OCI-LY3 (cell line): ENCODE results near the gene CHML.

Experiments
- H2AFZ ChIP-seq: fragments of 200-600, 300-600 bp; shearing (Covaris generic); 2 replicates; pipeline ENCODE4 v1.6.0; 2014; ENCODE audit warnings: antibody characterized with exemption, low read depth, low read length
- H3K27ac ChIP-seq: fragments of 200-600, 300-600 bp; sonication (generic); 2 replicates; pipeline ENCODE4 v1.5.1; 2014; ENCODE audit warnings: mild to moderate bottlenecking, low read length, moderate library complexity, mixed read lengths
- H3K27me3 ChIP-seq: fragments of 200-600, 300-600 bp; sonication (generic); 2 replicates; pipeline ENCODE4 v1.6.1; 2014; ENCODE audit warnings: low read depth, low read length, mixed read lengths
- H3K36me3 ChIP-seq: fragments of 200-600, 300-600 bp; sonication (generic); replicated peaks from 2 replicates; pipeline ENCODE3; 2014; ENCODE audit warnings: low read depth, low read length, mixed read lengths
- H3K4me1 ChIP-seq: fragments of 300-600, 200-600 bp; sonication (generic); 2 replicates; pipeline ENCODE4 v1.6.1; 2014; ENCODE audit warnings: low read length, mixed read lengths
- H3K4me2 ChIP-seq: fragments of 200-600, 300-600 bp; sonication (generic); 2 replicates; pipeline ENCODE4 v1.6.1; 2014; ENCODE audit warnings: low read length, mixed read lengths
- H3K4me3 ChIP-seq: fragments of 300-600, 200-600 bp; sonication (generic); 2 replicates; pipeline ENCODE4 v1.5.1; 2014; ENCODE audit warnings: antibody characterized with exemption, mild to moderate bottlenecking, low read length, moderate library complexity
- H3K79me2 ChIP-seq: fragments of 300-600, 200-600 bp; shearing (Covaris generic); 2 replicates; pipeline ENCODE4 v1.6.1; 2014; ENCODE audit warnings: mild to moderate bottlenecking, low read length, mixed read lengths
- H3K9ac ChIP-seq: fragments of 300-600, 200-600 bp; shearing (Covaris generic); 2 replicates; pipeline ENCODE4 v1.6.0; 2014; ENCODE audit warnings: mild to moderate bottlenecking, low read length, moderate library complexity
- H3K9me3 ChIP-seq: fragments of 200-600, 300-600 bp; shearing (Covaris generic); 2 replicates; pipeline ENCODE4 v1.6.1; 2014; ENCODE audit warnings: low read length, mixed read lengths; ENCODE audit not compliant: insufficient read depth
- H4K20me1 ChIP-seq: fragments of 200-600, 300-600 bp; sonication (generic); 2 replicates; pipeline ENCODE4 v1.6.1; 2016; ENCODE audit warnings: low read length, mixed read lengths; ENCODE audit not compliant: insufficient read depth
- CTCF ChIP-seq: fragments of 200-600, 300-600 bp; sonication (generic); IDR thresholded peaks from 2 replicates; pipeline ENCODE4 v1.5.1; 2014; ENCODE audit warnings: antibody characterized with exemption, low read length, low read depth
- EZH2phosphoT487 ChIP-seq: fragments of 200-600 bp; shearing (Covaris generic); IDR thresholded peaks from 2 replicates; pipeline ENCODE4 v1.6.1; 2018; ENCODE audit warnings: antibody characterized with exemption, mixed run types, low read depth

CHML gene

GRCh38 chr1:241631674-241632073 is 8.5 kb downstream of the CHML start:
- TF ChIP-seq EZH2phosphoT487 (no peak), CTCF (no peak)
- Histone ChIP-seq H2AFZ (no peak overlapping the region), H3K4me2 (no peak overlapping the region), H3K27ac (no peak overlapping the region), H3K4me3 (no peak overlapping the region), H3K79me2 (peaks cover 27% of the 10 kb centered on the region), H3K9me3 (no peaks in the 10 kb centered on the region), H3K36me3 (peaks cover 33% of the 10 kb centered on the region), H3K4me1 (peaks cover 29% of the 10 kb centered on the region), H3K27me3 (no peaks in the 10 kb centered on the region), H3K9ac (no peak overlapping the region), H4K20me1 (no peaks in the 10 kb centered on the region)

GRCh38 chr1:241630899-241631298 is 9.3 kb downstream of the CHML start:
- H3K4me2 ChIP-seq = no peak overlapping the region
- TF ChIP-seq CTCF (no peak), EZH2phosphoT487 (no peak)

DNA sequence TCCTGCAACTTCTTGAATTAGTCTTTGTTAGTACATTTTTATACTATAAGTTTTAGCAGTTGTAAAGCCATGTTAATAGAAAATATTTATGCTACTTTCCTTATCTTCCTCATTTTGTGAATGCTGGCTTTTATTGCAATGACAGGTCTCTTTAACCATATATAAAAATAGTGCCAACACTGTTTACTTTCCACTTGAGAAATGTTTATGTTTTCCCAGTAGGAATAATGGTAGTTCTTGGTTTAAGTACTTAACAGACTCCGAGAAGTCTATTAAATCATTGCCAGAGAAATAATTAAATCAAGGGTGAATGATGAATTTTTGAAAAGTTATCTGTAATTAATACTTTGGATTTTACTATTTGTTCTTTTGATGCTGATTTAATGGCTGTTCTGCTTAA is 9.7 kb downstream of the CHML start:
- Histone ChIP-seq H3K79me2 (peaks cover 20% of the 10 kb centered on the region), H3K27me3 (no peaks in the 10 kb centered on the region), H3K4me2 (no peak overlapping the region), H3K36me3 (peaks cover 32% of the 10 kb centered on the region), H3K27ac (no peak overlapping the region), H3K4me1 (peaks cover 17% of the 10 kb centered on the region), H3K4me3 (no peak overlapping the region), H4K20me1 (no peaks in the 10 kb centered on the region), H3K9ac (no peak overlapping the region), H3K9me3 (no peaks in the 10 kb centered on the region), H2AFZ (no peak overlapping the region)
- TF ChIP-seq CTCF = no peak
- TF ChIP-seq EZH2phosphoT487 = no peak

More at GRCh38 chr1:241630899-241631298, 9.3 kb downstream of the CHML start:
- H3K9me3 ChIP-seq = no peaks in the 10 kb centered on the region
- H3K9ac ChIP-seq = no peak overlapping the region
- H3K36me3 ChIP-seq = peaks cover 33% of the 10 kb centered on the region
- H4K20me1 ChIP-seq = no peaks in the 10 kb centered on the region
- no peak overlapping the region for H3K4me3 ChIP-seq
- H3K27ac ChIP-seq = no peak overlapping the region
- H3K27me3 ChIP-seq = no peaks in the 10 kb centered on the region
- peaks cover 21% of the 10 kb centered on the region for H3K4me1 ChIP-seq
- no peak overlapping the region for H2AFZ ChIP-seq
- H3K79me2 ChIP-seq = peaks cover 21% of the 10 kb centered on the region

DNA sequence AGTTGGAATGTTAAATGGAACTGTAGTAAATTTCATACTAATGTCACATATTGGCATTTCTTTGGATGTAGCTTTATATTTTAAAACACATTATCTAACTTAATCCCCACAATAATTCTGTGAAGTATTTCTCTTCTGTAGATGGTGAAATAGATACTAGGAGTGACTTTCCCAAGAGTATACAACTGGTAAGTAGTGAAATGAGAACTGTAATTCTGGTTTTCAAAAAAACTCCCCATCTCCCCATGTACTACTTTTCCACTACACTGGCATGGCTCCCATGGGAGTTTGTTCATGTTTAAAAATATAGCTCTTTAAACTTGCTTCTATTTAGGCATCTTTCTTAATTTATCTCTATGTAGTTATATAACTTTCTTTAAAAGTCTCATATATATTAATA is 10.2 kb downstream of the CHML start:
- H3K27me3 ChIP-seq = no peaks in the 10 kb centered on the region
- H3K4me1 ChIP-seq = peaks cover 12% of the 10 kb centered on the region
- no peak overlapping the region for H3K27ac ChIP-seq
- peaks cover 15% of the 10 kb centered on the region for H3K79me2 ChIP-seq
- H3K4me3 ChIP-seq = no peak overlapping the region
- H3K9me3 ChIP-seq = no peaks in the 10 kb centered on the region
- H2AFZ ChIP-seq = no peak overlapping the region
- H3K36me3 ChIP-seq = peaks cover 27% of the 10 kb centered on the region
- H4K20me1 ChIP-seq = no peaks in the 10 kb centered on the region
- TF ChIP-seq CTCF (no peak), EZH2phosphoT487 (no peak)
- H3K4me2 ChIP-seq = no peak overlapping the region
- no peak overlapping the region for H3K9ac ChIP-seq
